ENCODE results near the gene EPS8L3. TPM values are rescaled to one million over a fixed set of nuclear protein-coding genes. Genes with fewer than 3 reads are reported as not detected.

EPS8L3 gene
- total and polyA plus RNA-seq, 2 of the 8 experiments (the other 6 are each of a cell fraction or from before 2014, with no cell fraction given) = not detected

GRCh38 chr1:109759513-109760334, 4.0 kb downstream of the EPS8L3 start (continued):
- TF ChIP-seq PHF8 (conservative IDR thresholded peaks at IDR 0.05; ENCODE audit: low read depth, low read length) (no peak), KDM1A (IDR thresholded peaks at IDR 0.05; ENCODE audit: borderline replicate concordance, low read length) (no peak), POLR2A (IDR thresholded peaks at IDR 0.05; ENCODE audit: control extremely low read depth in 1 of 2, low read depth in 2 of 2, low read length in 2 of 2) (no peak), POU5F1 (IDR thresholded peaks at IDR 0.05; ENCODE audit: low read depth, low read length) (no peak), GTF2F1 (IDR thresholded peaks at IDR 0.05; ENCODE audit: borderline replicate concordance, low read depth, low read length) (no peak), CHD1 (IDR thresholded peaks at IDR 0.05; ENCODE audit: low read depth, low read length) (no peak), CHD7 (IDR thresholded peaks at IDR 0.05; ENCODE audit: insufficient replicate concordance, low read length) (no peak)

All from H1 (cell line).